HUES6 (cell line): ENCODE results near the gene FASTK.

Experiments used
- H3K27ac ChIP-seq: 2 replicates; pipeline ENCODE4 v1.7.0; 2013; ENCODE audit warnings: low read depth, mild to moderate bottlenecking, low read length, inconsistent platforms
- H3K27me3 ChIP-seq: 2 replicates; pipeline ENCODE4 v1.6.1; 2013; ENCODE audit warnings: low read length; ENCODE audit not compliant: control insufficient read depth, insufficient read depth
- H3K36me3 ChIP-seq: 2 replicates; pipeline ENCODE4 v1.6.1; 2013; ENCODE audit warnings: low read length; ENCODE audit not compliant: control insufficient read depth, insufficient read depth
- H3K4me1 ChIP-seq: 2 replicates; pipeline ENCODE4 v1.6.1; 2013; ENCODE audit warnings: low read length; ENCODE audit not compliant: control insufficient read depth, insufficient read depth
- H3K4me3 ChIP-seq: 2 replicates; pipeline ENCODE4 v1.5.1; 2013; ENCODE audit warnings: low read depth, low read length
- H3K9ac ChIP-seq: one replicate; pipeline ENCODE4 v1.6.1; 2013; ENCODE audit warnings: mild to moderate bottlenecking, low read length
- H3K9me3 ChIP-seq: 2 replicates; pipeline ENCODE4 v1.6.1; 2013; ENCODE audit warnings: low read depth, low read length; ENCODE audit not compliant: control insufficient read depth, insufficient read depth

Gene FASTK

GRCh38 chr7:151086802-151087244 is 6.2 kb upstream of the FASTK start:
- H3K9me3 ChIP-seq = no peaks in the 10 kb centered on the region
- peak overlapping the region; percentile 72 for H3K4me3 ChIP-seq
- H3K27me3 ChIP-seq = peaks cover 36% of the 10 kb centered on the region
- peaks cover 48% of the 10 kb centered on the region for H3K4me1 ChIP-seq
- no peak overlapping the region for H3K27ac ChIP-seq
- H3K9ac ChIP-seq = peak overlapping the region; percentile 80
- H3K36me3 ChIP-seq = no peaks in the 10 kb centered on the region

DNA sequence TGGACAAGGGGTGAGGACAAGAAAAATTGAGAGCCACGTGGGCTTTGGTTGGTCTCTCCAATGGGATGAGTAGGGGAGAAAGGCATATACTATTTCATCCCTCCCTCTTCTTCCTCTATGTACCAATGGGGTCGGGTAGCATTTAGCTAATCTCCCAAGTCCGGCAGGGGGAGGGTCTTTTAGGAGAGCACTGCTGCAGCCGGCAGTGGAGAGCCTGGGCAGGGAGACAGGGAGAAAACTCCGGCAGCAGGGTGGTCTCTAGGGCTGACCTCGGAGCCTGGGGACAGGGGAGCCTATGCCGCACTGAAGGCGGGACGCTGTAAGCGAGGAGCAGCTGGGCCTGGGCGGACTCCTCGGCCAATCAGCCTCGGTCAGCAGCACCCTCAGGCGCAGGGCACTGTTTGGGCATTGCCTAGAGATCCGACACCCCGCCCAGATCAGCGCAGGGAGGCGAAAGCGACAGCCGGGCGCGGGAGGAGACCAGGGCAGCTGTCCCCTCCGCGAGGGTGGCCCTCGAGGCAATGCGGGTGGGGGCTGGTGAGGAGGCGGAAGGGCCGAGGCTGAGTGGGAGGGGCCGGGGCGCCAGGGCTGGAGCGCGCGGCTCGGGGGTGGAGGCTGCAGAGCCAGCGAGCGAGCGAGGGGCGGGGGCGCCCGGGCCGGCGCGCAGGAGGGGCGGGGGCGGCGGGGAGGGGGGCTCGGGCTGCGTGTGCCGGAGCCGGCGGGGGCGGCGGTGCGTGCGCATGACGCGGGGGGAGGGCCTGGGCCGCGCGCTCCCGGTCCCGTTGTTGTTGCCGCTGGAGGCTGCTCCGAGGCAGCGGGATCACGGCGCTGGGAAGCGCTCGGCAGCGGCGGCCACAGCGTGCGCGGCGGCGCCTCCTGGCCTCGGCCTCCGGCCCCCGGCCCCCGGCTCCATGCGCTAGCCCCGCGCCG is 5.3 kb upstream of the FASTK start, which contains the start of gene AGAP3:
Gene AGAP3, plus strand, starts transcription at position 785 of the 930 bp plus-strand sequence. CDS start 267 bp downstream, outside the sequence.
- Histone ChIP-seq H3K27ac (no peak within 1 kb of the TSS), H3K4me1 (peaks cover 55% of the 10 kb centered on the region), H3K4me3 (peak within 1 kb of the TSS; percentile 74), H3K27me3 (peaks cover 36% of the 10 kb centered on the region), H3K36me3 (no peaks in the 10 kb centered on the region), H3K9ac (peak within 1 kb of the TSS; percentile 80), H3K9me3 (no peaks in the 10 kb centered on the region)

DNA sequence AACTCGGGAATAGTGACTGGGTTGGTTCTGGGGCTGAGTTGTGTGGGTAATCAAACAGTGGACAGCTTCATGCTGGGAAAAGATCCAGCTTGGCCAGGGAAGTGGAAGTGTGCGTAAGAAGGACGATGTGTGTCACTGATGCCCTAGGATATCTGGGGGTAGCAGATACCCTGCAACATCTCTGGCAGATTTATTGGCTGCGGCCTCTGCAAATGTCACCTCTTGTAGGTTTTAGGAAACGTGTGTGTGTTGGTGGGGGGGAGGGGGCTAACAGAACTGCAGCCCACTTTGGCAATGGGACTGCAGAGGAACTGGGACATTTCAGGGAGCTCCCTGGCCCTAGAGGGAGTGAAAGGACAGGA is 4.7 kb upstream of the FASTK start:
- H3K27ac ChIP-seq = no peak overlapping the region
- no peaks in the 10 kb centered on the region for H3K9me3 ChIP-seq
- no peaks in the 10 kb centered on the region for H3K36me3 ChIP-seq
- peak overlapping the region; percentile 74 for H3K4me3 ChIP-seq
- peaks cover 36% of the 10 kb centered on the region for H3K27me3 ChIP-seq
- peaks cover 57% of the 10 kb centered on the region for H3K4me1 ChIP-seq
- no peak overlapping the region for H3K9ac ChIP-seq

DNA sequence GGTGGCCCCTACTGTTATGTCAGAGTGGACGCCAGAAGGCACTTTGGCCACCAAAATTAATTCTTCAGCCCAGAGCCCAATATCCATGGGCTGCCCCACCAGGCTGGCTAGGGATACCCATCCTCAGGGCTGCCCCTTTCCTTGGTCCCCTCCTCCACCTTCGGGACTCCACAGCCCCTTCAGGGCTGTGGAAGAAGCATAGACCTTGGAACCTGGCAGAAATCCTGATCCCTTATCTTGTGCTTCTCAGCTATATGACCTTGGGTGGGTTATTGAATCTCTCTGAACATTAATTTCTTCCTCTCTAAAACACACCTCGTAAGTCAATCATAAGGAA is 3.2 kb upstream of the FASTK start:
- no peak overlapping the region for H3K9ac ChIP-seq
- H3K27ac ChIP-seq = no peak overlapping the region
- H3K27me3 ChIP-seq = peaks cover 27% of the 10 kb centered on the region
- H3K36me3 ChIP-seq = no peaks in the 10 kb centered on the region
- no peaks in the 10 kb centered on the region for H3K9me3 ChIP-seq
- peak overlapping the region; percentile 95 for H3K4me3 ChIP-seq
- H3K4me1 ChIP-seq = peaks cover 56% of the 10 kb centered on the region

GRCh38 chr7:151083071-151083823 is 2.6 kb upstream of the FASTK start, which contains the start of gene TMUB1:
TMUB1 (minus strand) TSS chr7:151083493; CDS start chr7:151082563, 930 bp downstream.
- peaks cover 56% of the 10 kb centered on the region for H3K4me1 ChIP-seq
- H3K27me3 ChIP-seq = peaks cover 22% of the 10 kb centered on the region
- no peak within 1 kb of the TSS; the same call in 1 of the 2 replicates for H3K27ac ChIP-seq
- no peaks in the 10 kb centered on the region for H3K9me3 ChIP-seq
- H3K9ac ChIP-seq = peak within 1 kb of the TSS; percentile 14
- no peaks in the 10 kb centered on the region for H3K36me3 ChIP-seq
- peak within 1 kb of the TSS; percentile 95 for H3K4me3 ChIP-seq

DNA sequence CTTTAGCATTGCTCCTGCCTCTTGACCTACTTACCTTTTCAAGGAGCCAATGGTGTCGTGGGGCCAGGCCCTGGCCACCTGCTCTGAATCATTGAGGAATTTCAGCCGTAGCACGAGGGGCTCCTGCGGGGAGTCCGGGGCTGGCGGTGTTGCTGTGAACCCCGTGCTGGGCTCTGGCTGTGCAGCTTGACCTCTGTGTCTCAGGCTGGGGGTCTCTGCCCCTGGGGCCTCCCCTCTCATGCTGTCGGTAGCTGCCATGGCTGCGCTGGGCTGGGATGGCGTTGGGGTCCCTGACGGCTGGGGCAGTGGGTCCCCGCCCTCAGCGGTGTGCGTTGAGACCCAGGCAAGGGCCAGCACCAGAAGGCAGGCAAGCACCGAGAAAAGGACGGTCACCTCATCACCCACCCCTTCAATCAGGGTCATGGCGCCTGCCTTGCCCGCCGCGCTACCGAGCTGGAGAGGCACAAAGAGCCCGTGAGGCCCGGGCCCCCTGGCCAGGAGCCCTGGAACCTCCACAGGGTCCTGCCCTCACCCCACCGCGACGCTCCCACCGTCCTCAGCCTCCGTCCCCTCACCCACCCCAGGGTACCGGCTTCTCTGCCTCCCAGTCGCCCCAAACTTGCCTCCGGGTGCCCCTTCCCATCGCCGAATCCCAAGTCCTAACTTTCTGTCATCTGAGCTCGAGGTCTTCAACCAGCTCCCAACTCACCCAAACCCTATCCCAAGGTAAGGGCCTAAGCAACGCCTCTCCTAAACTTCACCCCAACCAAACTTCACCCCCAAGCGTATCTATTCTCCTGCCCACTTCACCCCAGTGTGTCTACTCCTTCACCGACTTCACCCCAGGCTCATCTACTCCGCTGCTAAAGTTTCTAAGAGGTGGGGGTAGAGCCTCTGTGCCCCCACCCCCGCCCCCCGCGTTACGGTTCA is 1.8 kb upstream of the FASTK start:
- H3K27me3 ChIP-seq = peaks cover 14% of the 10 kb centered on the region
- peak overlapping the region; percentile 24 for H3K9ac ChIP-seq
- H3K9me3 ChIP-seq = no peaks in the 10 kb centered on the region
- no peak overlapping the region; the same call in 1 of the 2 replicates for H3K27ac ChIP-seq
- H3K4me3 ChIP-seq = peak overlapping the region; percentile 95
- no peaks in the 10 kb centered on the region for H3K36me3 ChIP-seq
- peaks cover 56% of the 10 kb centered on the region for H3K4me1 ChIP-seq

- H3K9ac ChIP-seq = peak overlapping the region; percentile 93
- H3K4me1 ChIP-seq = peaks cover 66% of the 10 kb centered on the region
- H3K27me3 ChIP-seq = peaks cover 12% of the 10 kb centered on the region
- peak overlapping the region; percentile 93; the same call in 1 of the 2 replicates for H3K27ac ChIP-seq
- H3K9me3 ChIP-seq = no peaks in the 10 kb centered on the region
- no peaks in the 10 kb centered on the region for H3K36me3 ChIP-seq
- peak overlapping the region; percentile 95 for H3K4me3 ChIP-seq
These were observed 827 bp upstream of the FASTK start for GRCh38 chr7:151081170-151082101.

- Histone ChIP-seq H3K9ac (peak overlapping the region; percentile 93), H3K4me3 (peak overlapping the region; percentile 95), H3K9me3 (no peaks in the 10 kb centered on the region), H3K4me1 (peaks cover 68% of the 10 kb centered on the region), H3K27ac (peak overlapping the region; percentile 93), H3K36me3 (peaks cover 12% of the 10 kb centered on the region), H3K27me3 (peaks cover 9% of the 10 kb centered on the region; the same call in 1 of the 2 replicates)
These were observed 515 bp downstream of the FASTK start for GRCh38 chr7:151080067-151080521.

DNA sequence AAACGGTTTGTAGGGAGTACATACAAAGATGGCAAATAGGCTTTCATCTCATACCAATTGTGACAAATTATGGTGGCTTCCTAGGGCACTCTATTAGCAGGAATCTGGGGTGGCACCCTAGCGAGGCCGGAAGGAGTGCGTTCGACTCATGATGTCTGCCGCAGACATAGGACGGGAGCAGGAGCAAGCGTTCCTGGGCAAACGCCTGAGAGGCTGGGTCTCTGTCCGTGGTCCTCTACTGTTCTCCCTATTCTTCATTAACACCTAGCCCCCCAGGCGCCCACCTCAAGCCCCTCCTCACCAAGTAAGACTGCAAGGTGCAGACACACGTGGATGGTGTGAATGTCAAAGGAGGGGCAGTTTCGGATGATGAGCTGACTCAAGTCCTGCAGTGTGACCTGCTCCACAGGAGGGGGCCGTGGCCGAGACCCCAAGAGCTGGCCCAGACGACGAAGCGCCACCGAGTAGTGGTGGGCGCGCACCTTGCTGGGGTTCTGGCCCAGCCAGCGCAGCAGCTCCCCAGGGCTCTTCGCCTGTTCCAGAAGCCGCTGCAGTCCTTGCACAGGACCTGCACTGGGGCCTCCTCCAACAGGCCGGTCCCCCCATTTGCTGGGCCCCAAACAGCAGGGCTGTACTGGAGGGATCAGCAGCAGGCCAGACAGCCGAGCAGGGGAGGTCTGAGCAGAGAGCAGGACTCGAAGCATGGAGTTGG is 1.3 kb downstream of the FASTK start:
- Histone ChIP-seq H3K9me3 (no peaks in the 10 kb centered on the region), H3K4me1 (peaks cover 64% of the 10 kb centered on the region), H3K4me3 (peak overlapping the region; percentile 95), H3K27ac (no peak overlapping the region), H3K9ac (peak overlapping the region; percentile 93), H3K27me3 (0 out of 2 replicates have a peak, but pooled peaks cover 4% of the 10 kb centered on the region), H3K36me3 (peaks cover 20% of the 10 kb centered on the region)
